HEK293 (cell line): ENCODE measurements around the gene FAM217A.

Experiments used
- CTCF ChIA-PET: fragments of 350-600 bp; formaldehyde crosslinking; extraction: SDS; loops from one replicate; lab custom pipeline; 2021; ENCODE audit warnings: antibody characterized with exemption; lab: Yijun Ruan, JAX
- POLR2A ChIA-PET: fragments of 300-600 bp; formaldehyde crosslinking; extraction: SDS; loops from one replicate; lab custom pipeline; 2020; ENCODE audit warnings: antibody characterized with exemption, inconsistent platforms; lab: Yijun Ruan, JAX
- H3K27ac ChIP-seq: fragments of 200-500 bp; sonication (Bioruptor generic); 2 replicates; pipeline ENCODE4 v1.5.1; 2014; ENCODE audit warnings: low read depth, low read length, control low read depth, inconsistent platforms; ENCODE audit errors: extremely low read depth
- H3K36me3 ChIP-seq, 2 experiments: fragments of 200-500 bp in 1 of 2; sonication (Bioruptor generic) in 1 of 2; 1 replicate in 1 of 2; 2 replicates in 1 of 2; pipeline ENCODE4 v1.5.1; 2014 to 2017; ENCODE audit warnings: inconsistent platforms in 2 of 2, low read length in 2 of 2; ENCODE audit not compliant: control insufficient read depth in 2 of 2, insufficient read depth in 1 of 2
- H3K4me1 ChIP-seq: fragments of 200-500 bp; sonication (Bioruptor generic); 2 replicates; pipeline ENCODE4 v1.5.1; 2014; ENCODE audit warnings: mild to moderate bottlenecking, low read length, inconsistent platforms; ENCODE audit not compliant: control insufficient read depth, insufficient read depth
- H3K4me3 ChIP-seq: 2 replicates; pipeline ENCODE4 v1.5.1; 2011; ENCODE audit warnings: low read depth, mild to moderate bottlenecking, control low read depth, low read length, moderate library complexity
- H3K9me3 ChIP-seq: fragments of 200-500 bp; sonication (Bioruptor generic); 2 replicates; pipeline ENCODE4 v1.5.1; 2014; ENCODE audit warnings: low read depth, low read length, inconsistent platforms; ENCODE audit not compliant: control insufficient read depth, insufficient read depth
- BCL6B ChIP-seq: fragments of 450-650 bp; formaldehyde crosslinking; IDR thresholded peaks from 2 replicates; pipeline ENCODE4 v1.5.1; 2017; ENCODE audit warnings: missing biosample characterization, missing genetic modification characterization
- CTCF ChIP-seq: fragments of 450-650 bp; formaldehyde crosslinking; IDR thresholded peaks from 2 replicates; pipeline ENCODE4 v1.5.1; 2016; ENCODE audit warnings: missing biosample characterization, missing genetic modification characterization
- HOXC10 ChIP-seq: sonication (generic); formaldehyde crosslinking; IDR thresholded peaks from 2 replicates; pipeline ENCODE4 v1.8.1; 2023; ENCODE audit warnings: mild to moderate bottlenecking, missing genetic modification reagents
- IKZF3 ChIP-seq: fragments of 450-650 bp; IDR thresholded peaks from 2 replicates; pipeline ENCODE4 v1.5.0; 2018; ENCODE audit warnings: missing biosample characterization, mild to moderate bottlenecking, missing genetic modification characterization, moderate library complexity
- KLF7 ChIP-seq: fragments of 450-650 bp; formaldehyde crosslinking; IDR thresholded peaks from 2 replicates; pipeline ENCODE4 v1.5.1; 2016; ENCODE audit warnings: missing biosample characterization, missing genetic modification characterization, borderline replicate concordance
- TCF7L2 ChIP-seq: IDR thresholded peaks from 2 replicates; pipeline ENCODE4 v1.6.1; 2011; ENCODE audit warnings: low read depth, mild to moderate bottlenecking, inconsistent platforms, low read length, moderate library complexity, borderline replicate concordance
- YY1 ChIP-seq: fragments of 450-650 bp; formaldehyde crosslinking; IDR thresholded peaks from 2 replicates; pipeline ENCODE4 v1.5.1; 2018; ENCODE audit warnings: missing biosample characterization, missing genetic modification characterization
- ZFHX2 ChIP-seq: fragments of 450-650 bp; formaldehyde crosslinking; conservative IDR thresholded peaks from 2 replicates; pipeline ENCODE4 v1.5.1; 2016; ENCODE audit warnings: missing biosample characterization, missing genetic modification characterization
- ZNF175 ChIP-seq: fragments of 450-650 bp; formaldehyde crosslinking; IDR thresholded peaks from 2 replicates; pipeline ENCODE4 v1.5.1; 2016; ENCODE audit warnings: missing biosample characterization, missing genetic modification characterization
- ZNF221 ChIP-seq: fragments of 450-650 bp; formaldehyde crosslinking; IDR thresholded peaks from 2 replicates; pipeline ENCODE4 v1.5.1; 2017; ENCODE audit warnings: missing biosample characterization, missing genetic modification characterization, borderline replicate concordance
- ZNF248 ChIP-seq: fragments of 450-650 bp; formaldehyde crosslinking; IDR thresholded peaks from 2 replicates; pipeline ENCODE4 v1.5.1; 2017; ENCODE audit warnings: missing biosample characterization, missing genetic modification characterization
- ZNF302 ChIP-seq: fragments of 450-650 bp; formaldehyde crosslinking; IDR thresholded peaks from 2 replicates; pipeline ENCODE4 v1.5.1; 2016; ENCODE audit warnings: missing biosample characterization, missing genetic modification characterization, low read depth
- ZNF341 ChIP-seq: fragments of 450-650 bp; formaldehyde crosslinking; IDR thresholded peaks from 2 replicates; pipeline ENCODE4; 2016; ENCODE audit warnings: low read depth, missing biosample characterization, missing genetic modification characterization
- ZNF433 ChIP-seq: fragments of 450-650 bp; formaldehyde crosslinking; IDR thresholded peaks from 2 replicates; pipeline ENCODE4 v1.5.1; 2016; ENCODE audit warnings: missing biosample characterization, missing genetic modification characterization, low read depth
- ZNF449 ChIP-seq: fragments of 450-650 bp; formaldehyde crosslinking; IDR thresholded peaks from 2 replicates; pipeline ENCODE4 v1.5.1; 2017; ENCODE audit warnings: missing biosample characterization, mild to moderate bottlenecking, missing genetic modification characterization, moderate library complexity
- ZNF510 ChIP-seq: fragments of 450-650 bp; formaldehyde crosslinking; IDR thresholded peaks from 2 replicates; pipeline ENCODE4 v1.5.1; 2018; ENCODE audit warnings: mild to moderate bottlenecking, missing genetic modification characterization, missing biosample characterization; ENCODE audit not compliant: insufficient replicate concordance
- ZNF529 ChIP-seq: fragments of 450-650 bp; formaldehyde crosslinking; IDR thresholded peaks from 2 replicates; pipeline ENCODE4 v1.5.1; 2017; ENCODE audit warnings: missing genetic modification characterization, missing biosample characterization; ENCODE audit not compliant: insufficient replicate concordance
- ZNF548 ChIP-seq: fragments of 450-650 bp; formaldehyde crosslinking; IDR thresholded peaks from 2 replicates; pipeline ENCODE4 v1.5.1; 2016; ENCODE audit warnings: missing biosample characterization, missing genetic modification characterization
- ZNF555 ChIP-seq: fragments of 450-650 bp; formaldehyde crosslinking; conservative IDR thresholded peaks from 2 replicates; pipeline ENCODE4 v1.5.1; 2017; ENCODE audit warnings: missing biosample characterization, mild to moderate bottlenecking, missing genetic modification characterization, inconsistent platforms
- ZNF610 ChIP-seq: fragments of 450-650 bp; formaldehyde crosslinking; IDR thresholded peaks from 2 replicates; pipeline ENCODE4 v1.5.1; 2016; ENCODE audit warnings: missing biosample characterization, missing genetic modification characterization, borderline replicate concordance
- ZNF654 ChIP-seq: fragments of 450-650 bp; formaldehyde crosslinking; IDR thresholded peaks from 2 replicates; pipeline ENCODE4 v1.5.1; 2016; ENCODE audit warnings: low read depth, missing biosample characterization, missing genetic modification characterization
- ZNF658 ChIP-seq: fragments of 450-650 bp; formaldehyde crosslinking; IDR thresholded peaks from 2 replicates; pipeline ENCODE4; 2016; ENCODE audit warnings: missing biosample characterization, missing genetic modification characterization
- TF ChIP-seq, protein P1 (sequence below): fragments of 450-650 bp; formaldehyde crosslinking; IDR thresholded peaks from 2 replicates; pipeline ENCODE4 v1.5.1; 2016; ENCODE audit warnings: missing biosample characterization, missing genetic modification characterization
- TF ChIP-seq, protein P2 (sequence below): fragments of 450-650 bp; formaldehyde crosslinking; IDR thresholded peaks from 2 replicates; pipeline ENCODE4 v1.5.1; 2017; ENCODE audit warnings: missing biosample characterization, missing genetic modification characterization
- TF ChIP-seq, protein P3 (sequence below): fragments of 450-650 bp; formaldehyde crosslinking; conservative IDR thresholded peaks from 2 replicates; pipeline ENCODE4 v1.5.1; 2016; ENCODE audit warnings: low read depth, missing biosample characterization, missing genetic modification characterization

The FAM217A gene

GRCh38 chr6:4031442-4031841, 47.5 kb downstream of the FAM217A start:
- peaks cover 15 to 36% of the 10 kb centered on the region in 2 experiments for H3K36me3 ChIP-seq

GRCh38 chr6:4030669-4031068, 48.3 kb downstream of the FAM217A start:
- peaks cover 13 to 31% of the 10 kb centered on the region in 2 experiments for H3K36me3 ChIP-seq
- no peak overlapping the region for H3K27ac ChIP-seq
- ChIA-PET CTCF (interaction anchor here (1.3 kb wide), 1 partner anchor 9 kb away, joined by 5 read pairs; a partner anchor contains a TSS), POLR2A (interaction anchor here (2.4 kb wide), 1 partner anchor 9 kb away, joined by 9 read pairs; a partner anchor contains a TSS)
- H3K4me1 ChIP-seq = peaks cover 12% of the 10 kb centered on the region
- no peaks in the 10 kb centered on the region for H3K9me3 ChIP-seq
- no peak overlapping the region for H3K4me3 ChIP-seq
- TF ChIP-seq ZNF654 (tag by site-specific recombination) (no peak), HOXC10 (CRISPR knock-in tag) (no peak), ZNF510 (tag by site-specific recombination) (no peak), ZNF658 (tag by site-specific recombination) (no peak), ZNF433 (no peak), TCF7L2 (no peak), ZNF302 (no peak), ZNF449 (tag by site-specific recombination) (no peak), YY1 (tag by site-specific recombination) (no peak), CTCF (tag by site-specific recombination) (no peak), ZNF248 (tag by site-specific recombination) (no peak), ZFHX2 (tag by site-specific recombination) (no peak), BCL6B (tag by site-specific recombination) (no peak), KLF7 (no peak)
- TF ChIP-seq, protein P1, sequence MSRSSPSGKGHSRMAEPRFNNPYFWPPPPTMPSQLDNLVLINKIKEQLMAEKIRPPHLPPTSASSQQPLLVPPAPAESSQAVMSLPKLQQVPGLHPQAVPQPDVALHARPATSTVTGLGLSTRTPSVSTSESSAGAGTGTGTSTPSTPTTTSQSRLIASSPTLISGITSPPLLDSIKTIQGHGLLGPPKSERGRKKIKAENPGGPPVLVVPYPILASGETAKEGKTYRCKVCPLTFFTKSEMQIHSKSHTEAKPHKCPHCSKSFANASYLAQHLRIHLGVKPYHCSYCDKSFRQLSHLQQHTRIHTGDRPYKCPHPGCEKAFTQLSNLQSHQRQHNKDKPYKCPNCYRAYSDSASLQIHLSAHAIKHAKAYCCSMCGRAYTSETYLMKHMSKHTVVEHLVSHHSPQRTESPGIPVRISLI (tag by site-specific recombination) = no peak

More at GRCh38 chr6:4031442-4031841, 47.5 kb downstream of the FAM217A start:
- Histone ChIP-seq H3K4me3 (no peak overlapping the region), H3K4me1 (peaks cover 11% of the 10 kb centered on the region; the same call in 1 of the 2 replicates), H3K27ac (no peak overlapping the region), H3K9me3 (no peaks in the 10 kb centered on the region)
- TF ChIP-seq ZNF175 (tag by site-specific recombination) (no peak), ZNF610 (tag by site-specific recombination) (no peak), ZNF548 (tag by site-specific recombination) (no peak), ZNF529 (tag by site-specific recombination) (no peak), ZNF555 (no peak), ZNF341 (no peak), IKZF3 (tag by site-specific recombination) (no peak), ZNF221 (no peak), ZNF654 (tag by site-specific recombination) (no peak)
- TF ChIP-seq, protein P2, sequence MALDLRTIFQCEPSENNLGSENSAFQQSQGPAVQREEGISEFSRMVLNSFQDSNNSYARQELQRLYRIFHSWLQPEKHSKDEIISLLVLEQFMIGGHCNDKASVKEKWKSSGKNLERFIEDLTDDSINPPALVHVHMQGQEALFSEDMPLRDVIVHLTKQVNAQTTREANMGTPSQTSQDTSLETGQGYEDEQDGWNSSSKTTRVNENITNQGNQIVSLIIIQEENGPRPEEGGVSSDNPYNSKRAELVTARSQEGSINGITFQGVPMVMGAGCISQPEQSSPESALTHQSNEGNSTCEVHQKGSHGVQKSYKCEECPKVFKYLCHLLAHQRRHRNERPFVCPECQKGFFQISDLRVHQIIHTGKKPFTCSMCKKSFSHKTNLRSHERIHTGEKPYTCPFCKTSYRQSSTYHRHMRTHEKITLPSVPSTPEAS = no peak
- TF ChIP-seq, protein P3, sequence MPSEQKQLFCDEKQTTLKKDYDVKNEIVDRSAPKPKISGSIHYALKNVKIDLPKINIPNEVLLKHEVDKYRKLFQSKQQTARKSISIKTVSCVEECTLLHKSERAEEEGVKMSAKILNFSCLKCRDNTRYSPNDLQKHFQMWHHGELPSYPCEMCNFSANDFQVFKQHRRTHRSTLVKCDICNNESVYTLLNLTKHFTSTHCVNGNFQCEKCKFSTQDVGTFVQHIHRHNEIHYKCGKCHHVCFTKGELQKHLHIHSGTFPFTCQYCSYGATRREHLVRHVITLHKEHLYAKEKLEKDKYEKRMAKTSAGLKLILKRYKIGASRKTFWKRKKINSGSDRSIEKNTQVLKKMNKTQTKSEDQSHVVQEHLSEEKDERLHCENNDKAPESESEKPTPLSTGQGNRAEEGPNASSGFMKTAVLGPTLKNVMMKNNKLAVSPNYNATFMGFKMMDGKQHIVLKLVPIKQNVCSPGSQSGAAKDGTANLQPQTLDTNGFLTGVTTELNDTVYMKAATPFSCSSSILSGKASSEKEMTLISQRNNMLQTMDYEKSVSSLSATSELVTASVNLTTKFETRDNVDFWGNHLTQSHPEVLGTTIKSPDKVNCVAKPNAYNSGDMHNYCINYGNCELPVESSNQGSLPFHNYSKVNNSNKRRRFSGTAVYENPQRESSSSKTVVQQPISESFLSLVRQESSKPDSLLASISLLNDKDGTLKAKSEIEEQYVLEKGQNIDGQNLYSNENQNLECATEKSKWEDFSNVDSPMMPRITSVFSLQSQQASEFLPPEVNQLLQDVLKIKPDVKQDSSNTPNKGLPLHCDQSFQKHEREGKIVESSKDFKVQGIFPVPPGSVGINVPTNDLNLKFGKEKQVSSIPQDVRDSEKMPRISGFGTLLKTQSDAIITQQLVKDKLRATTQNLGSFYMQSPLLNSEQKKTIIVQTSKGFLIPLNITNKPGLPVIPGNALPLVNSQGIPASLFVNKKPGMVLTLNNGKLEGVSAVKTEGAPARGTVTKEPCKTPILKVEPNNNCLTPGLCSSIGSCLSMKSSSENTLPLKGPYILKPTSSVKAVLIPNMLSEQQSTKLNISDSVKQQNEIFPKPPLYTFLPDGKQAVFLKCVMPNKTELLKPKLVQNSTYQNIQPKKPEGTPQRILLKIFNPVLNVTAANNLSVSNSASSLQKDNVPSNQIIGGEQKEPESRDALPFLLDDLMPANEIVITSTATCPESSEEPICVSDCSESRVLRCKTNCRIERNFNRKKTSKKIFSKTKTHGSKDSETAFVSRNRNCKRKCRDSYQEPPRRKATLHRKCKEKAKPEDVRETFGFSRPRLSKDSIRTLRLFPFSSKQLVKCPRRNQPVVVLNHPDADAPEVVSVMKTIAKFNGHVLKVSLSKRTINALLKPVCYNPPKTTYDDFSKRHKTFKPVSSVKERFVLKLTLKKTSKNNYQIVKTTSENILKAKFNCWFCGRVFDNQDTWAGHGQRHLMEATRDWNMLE (tag by site-specific recombination) = no peak
- ChIA-PET CTCF (no interaction called here), POLR2A (interaction anchor here (0.8 to 2.4 kb wide), 2 partner anchors 10 to 13 kb away, joined by 3 to 9 read pairs; a partner anchor contains a TSS)
